H1 (cell line): ENCODE results near the gene KCTD19. TPM values are rescaled to one million over a fixed set of nuclear protein-coding genes. Genes with fewer than 3 reads are reported as not detected.

ENCODE experiments used
- CTCF ChIA-PET: fragments of 300-600 bp; sonication (Branson Sonifier 250); formaldehyde crosslinking; loops from one replicate; lab custom pipeline; 2021; ENCODE audit not compliant: partially characterized antibody; lab: Charles Lee
- POLR2A ChIA-PET: fragments of 300-600 bp; sonication (Branson Sonifier 250); formaldehyde crosslinking; loops from one replicate; lab custom pipeline; 2021; ENCODE audit warnings: inconsistent platforms; ENCODE audit not compliant: partially characterized antibody; lab: Charles Lee
- DNase-seq, 2 experiments: peaks; one replicate each; pipeline versions ENCODE4 v3.0.0 to v3.0.0-alpha.2; 2010 to 2022; ENCODE audit warnings: low spot score in 2 of 2, low read depth in 1 of 2, mixed read lengths in 1 of 2
- FAIRE-seq: peaks from 2 replicates; lab custom pipeline; 2011; peaks lifted over from hg19 to GRCh38; lab: Jason Lieb, UNC
- H2AFZ ChIP-seq: 2 replicates; pipeline ENCODE4 v1.8.1; 2012; ENCODE audit warnings: low read length, inconsistent platforms
- H2AK5ac ChIP-seq: 2 replicates; pipeline ENCODE4 v1.6.1; 2013; ENCODE audit warnings: low read depth, low read length
- H2BK120ac ChIP-seq: replicated peaks from 2 replicates; pipeline ENCODE3; 2013; ENCODE audit warnings: low read depth, low read length, inconsistent platforms
- H2BK12ac ChIP-seq: 2 replicates; pipeline ENCODE4 v1.6.1; 2013; ENCODE audit warnings: low read depth, low read length
- H2BK15ac ChIP-seq: 2 replicates; pipeline ENCODE4 v1.6.1; 2013; ENCODE audit warnings: low read length
- H2BK20ac ChIP-seq: 2 replicates; pipeline ENCODE4 v1.6.1; 2013; ENCODE audit warnings: low read length
- H2BK5ac ChIP-seq: 2 replicates; pipeline ENCODE4 v1.6.1; 2013; ENCODE audit warnings: low read depth, low read length
- H3K14ac ChIP-seq: 2 replicates; pipeline ENCODE4 v1.6.1; 2013; ENCODE audit warnings: inconsistent platforms; ENCODE audit not compliant: insufficient read length
- H3K18ac ChIP-seq: 2 replicates; pipeline ENCODE4 v1.6.1; 2013; ENCODE audit warnings: low read length; ENCODE audit errors: extremely low read depth
- H3K23ac ChIP-seq: 2 replicates; pipeline ENCODE4 v1.6.1; 2013; ENCODE audit warnings: inconsistent platforms; ENCODE audit not compliant: insufficient read length
- H3K23me2 ChIP-seq: 2 replicates; pipeline ENCODE4 v1.6.1; 2013; ENCODE audit warnings: low read depth, low read length
- H3K27ac ChIP-seq: 2 replicates; pipeline ENCODE4 v1.6.1; 2011; ENCODE audit warnings: low read depth, low read length, inconsistent platforms
- H3K27me3 ChIP-seq, 4 experiments: replicated peaks in 1 of 4; 1 replicate in 1 of 4; 2 replicates in 3 of 4; pipeline versions ENCODE4 v1.6.1 to v1.8.1; 2011 to 2013; ENCODE audit warnings: low read length in 3 of 4, mild to moderate bottlenecking in 3 of 4, inconsistent platforms in 2 of 4, mixed read lengths in 2 of 4, moderate library complexity in 1 of 4; ENCODE audit not compliant: control insufficient read depth in 3 of 4, insufficient read depth in 3 of 4; ENCODE audit errors: extremely low read depth in 1 of 4
- H3K36me3 ChIP-seq, 4 experiments: 2 replicates each; pipeline versions ENCODE4 v1.6.1 to v1.8.1; 2011 to 2013; ENCODE audit warnings: mild to moderate bottlenecking in 4 of 4, low read length in 3 of 4, moderate library complexity in 2 of 4, control low read depth in 1 of 4, inconsistent platforms in 1 of 4; ENCODE audit not compliant: insufficient read depth in 4 of 4, control insufficient read depth in 2 of 4
- H3K4ac ChIP-seq: replicated peaks from 2 replicates; pipeline ENCODE3; 2013; ENCODE audit warnings: low read length, low read depth, mixed read lengths, inconsistent platforms; ENCODE audit not compliant: insufficient read length
- H3K4me1 ChIP-seq, 4 experiments: replicated peaks in 1 of 4; 1 replicate in 1 of 4; 2 replicates in 3 of 4; pipeline versions ENCODE4 v1.6.1 to v1.8.1; 2011 to 2013; ENCODE audit warnings: low read length in 3 of 4, inconsistent platforms in 2 of 4, mixed read lengths in 1 of 4; ENCODE audit not compliant: insufficient read depth in 4 of 4, control insufficient read depth in 3 of 4
- H3K4me2 ChIP-seq, 2 experiments: 2 replicates each; pipeline versions ENCODE4 v1.6.1 to v1.8.1; 2011 to 2013; ENCODE audit warnings: low read depth in 2 of 2, low read length in 2 of 2, control low read depth in 1 of 2, inconsistent platforms in 1 of 2, mild to moderate bottlenecking in 1 of 2; ENCODE audit not compliant: insufficient read depth in 1 of 2
- H3K4me3 ChIP-seq, 4 experiments: fragments of 200-600, 300-600 bp in 1 of 4; sonication (generic), shearing (Covaris generic), sonication (Bioruptor Twin) in 1 of 4; 2 replicates each; pipeline versions ENCODE4 v1.5.1 to v1.8.1; 2011 to 2016; ENCODE audit warnings: low read length in 4 of 4, low read depth in 3 of 4, control low read depth in 2 of 4, inconsistent platforms in 2 of 4, mild to moderate bottlenecking in 2 of 4, mixed read lengths in 1 of 4, moderate library complexity in 1 of 4; ENCODE audit not compliant: insufficient read depth in 2 of 4; ENCODE audit errors: extremely low read depth in 1 of 4
- H3K56ac ChIP-seq: replicated peaks from 2 replicates; pipeline ENCODE3; 2013; ENCODE audit warnings: low read depth, mild to moderate bottlenecking, mixed read lengths, low read length, inconsistent platforms; ENCODE audit not compliant: insufficient read length
- H3K79me1 ChIP-seq: 2 replicates; pipeline ENCODE4 v1.6.1; 2013; ENCODE audit warnings: low read depth, low read length, control low read depth
- H3K79me2 ChIP-seq, 2 experiments: 2 replicates each; pipeline versions ENCODE4 v1.6.1 to v1.8.1; 2012 to 2013; ENCODE audit warnings: low read length in 2 of 2, mild to moderate bottlenecking in 2 of 2, inconsistent platforms in 1 of 2; ENCODE audit not compliant: insufficient read depth in 2 of 2, control insufficient read depth in 1 of 2
- H3K9ac ChIP-seq, 4 experiments: replicated peaks in 1 of 4; 1 replicate in 1 of 4; 2 replicates in 3 of 4; pipeline versions ENCODE4 v1.6.1 to v1.8.1; 2011 to 2013; ENCODE audit warnings: low read depth in 3 of 4, low read length in 3 of 4, control low read depth in 2 of 4, mild to moderate bottlenecking in 2 of 4, moderate library complexity in 2 of 4, inconsistent platforms in 1 of 4; ENCODE audit errors: extremely low read depth in 1 of 4
- H3K9me3 ChIP-seq, 2 experiments: 2 replicates each; pipeline versions ENCODE4 v1.6.1 to v1.8.1; 2012 to 2013; ENCODE audit warnings: mild to moderate bottlenecking in 2 of 2, moderate library complexity in 2 of 2, control low read depth in 1 of 2, inconsistent platforms in 1 of 2, low read depth in 1 of 2, low read length in 1 of 2, mixed read lengths in 1 of 2; ENCODE audit not compliant: insufficient read depth in 2 of 2
- H4K20me1 ChIP-seq, 2 experiments: replicated peaks in 1 of 2; 2 replicates each; pipeline versions ENCODE3 to v1.8.1; 2011 to 2013; ENCODE audit warnings: inconsistent platforms in 2 of 2, low read length in 2 of 2, mild to moderate bottlenecking in 1 of 2; ENCODE audit not compliant: insufficient read depth in 2 of 2, control insufficient read depth in 1 of 2
- H4K5ac ChIP-seq: 2 replicates; pipeline ENCODE4 v1.6.1; 2013; ENCODE audit warnings: low read length, low read depth, mixed read lengths, inconsistent platforms; ENCODE audit not compliant: insufficient read length
- H4K8ac ChIP-seq: 2 replicates; pipeline ENCODE4 v1.8.0; 2013; ENCODE audit warnings: mild to moderate bottlenecking, moderate library complexity, low read length, inconsistent platforms; ENCODE audit not compliant: insufficient read depth; ENCODE audit errors: extremely low read depth
- H4K91ac ChIP-seq: replicated peaks from 2 replicates; pipeline ENCODE3; 2013; ENCODE audit warnings: low read length, mixed read lengths, inconsistent platforms; ENCODE audit not compliant: insufficient read length
- EP300 ChIP-seq, 2 experiments: IDR thresholded peaks; 1 replicate in 1 of 2; 2 replicates in 1 of 2; pipeline ENCODE4 v1.6.1; 2011 to 2012; ENCODE audit warnings: low read depth in 2 of 2, low read length in 2 of 2, mild to moderate bottlenecking in 2 of 2, borderline replicate concordance in 1 of 2, inconsistent platforms in 1 of 2, moderate library complexity in 1 of 2
- HDAC2 ChIP-seq, 2 experiments: fragments of 300-600 bp in 1 of 2; sonication (generic) in 1 of 2; IDR thresholded peaks; 2 replicates each; pipeline ENCODE4 v1.6.1; 2011 to 2012; ENCODE audit warnings: low read depth in 2 of 2, low read length in 2 of 2, mild to moderate bottlenecking in 2 of 2, moderate library complexity in 2 of 2, borderline replicate concordance in 1 of 2, inconsistent platforms in 1 of 2
- JUN ChIP-seq: IDR thresholded peaks from 2 replicates; pipeline ENCODE4 v1.6.1; 2011; ENCODE audit warnings: low read depth, mild to moderate bottlenecking, improper control_type of control experiment, low read length
- POLR2AphosphoS5 ChIP-seq: IDR thresholded peaks from 2 replicates; pipeline ENCODE4 v1.6.1; 2011; ENCODE audit warnings: low read depth, low read length
- POU5F1 ChIP-seq: IDR thresholded peaks from 2 replicates; pipeline ENCODE4 v1.6.1; 2011; ENCODE audit warnings: low read depth, mild to moderate bottlenecking, low read length, moderate library complexity
- RFX5 ChIP-seq: IDR thresholded peaks from 2 replicates; pipeline ENCODE4 v1.6.1; 2011; ENCODE audit warnings: low read depth, low read length, improper control_type of control experiment, borderline replicate concordance
- SIRT6 ChIP-seq: IDR thresholded peaks from one replicate; pipeline ENCODE4 v1.7.1; 2012; ENCODE audit warnings: low read length, inconsistent platforms
- TCF12 ChIP-seq: IDR thresholded peaks from 2 replicates; pipeline ENCODE4 v1.6.1; 2011; ENCODE audit warnings: low read depth, mild to moderate bottlenecking, low read length
- TEAD4 ChIP-seq: IDR thresholded peaks from 2 replicates; pipeline ENCODE4 v1.6.1; 2012; ENCODE audit warnings: low read depth, low read length, inconsistent platforms, mixed read lengths
- WGBS, 2 experiments: shearing (Covaris generic) in 1 of 2; methylation state at CpG; one replicate each; pipeline versions ENCODE4 v1.1.6 to v1.1.7; 2013 to 2015; ENCODE audit warnings: low lambda C conversion rate in 2 of 2, mixed read lengths in 2 of 2, inconsistent platforms in 1 of 2, low coverage in 1 of 2, missing lambda C conversion rate in 1 of 2; ENCODE audit not compliant: insufficient replicate concordance in 2 of 2, insufficient coverage in 1 of 2, insufficient read length in 1 of 2; ENCODE audit errors: extremely low coverage in 1 of 2, missing lambda C conversion rate in 1 of 2; 5-methylcytosine and 5-hydroxymethylcytosine counted together
- polyA plus RNA-seq, 7 experiments: library from polyadenylated mRNA; depleted of rRNA in 3 of 7; stranded (reverse) in 5 of 7; unstranded in 2 of 7; fragments of >200 nt in 5 of 7; fragments of 200-250 nt in 2 of 7; gene quantifications; 1 replicate in 5 of 7; 2 replicates in 1 of 7; 4 replicates in 1 of 7; pipeline versions ENCODE4 v1.2.1 to v1.2.3, GENCODE V29; 2011 to 2013; ENCODE audit warnings: missing spikeins in 2 of 7, mixed read lengths in 2 of 7
- total RNA-seq: library from RNA; stranded (reverse); fragmentation: NEBNext Ultra II Directional; extraction: Animal tissue kit (Norgen Biotek cat#: 25700); gene quantifications from 2 replicates; pipeline ENCODE4 v1.2.1, GENCODE V29; 2021
- TF ChIP-seq, protein P1 (sequence below): IDR thresholded peaks from 2 replicates; pipeline ENCODE4 v1.6.1; 2011; ENCODE audit warnings: low read depth, mild to moderate bottlenecking, low read length; ENCODE audit not compliant: insufficient read depth

Gene KCTD19
- total and polyA plus RNA-seq, 2 of the 8 experiments (the other 6 are each of a cell fraction or from before 2014, with no cell fraction given): 0.06 to 0.24 TPM

DNA sequence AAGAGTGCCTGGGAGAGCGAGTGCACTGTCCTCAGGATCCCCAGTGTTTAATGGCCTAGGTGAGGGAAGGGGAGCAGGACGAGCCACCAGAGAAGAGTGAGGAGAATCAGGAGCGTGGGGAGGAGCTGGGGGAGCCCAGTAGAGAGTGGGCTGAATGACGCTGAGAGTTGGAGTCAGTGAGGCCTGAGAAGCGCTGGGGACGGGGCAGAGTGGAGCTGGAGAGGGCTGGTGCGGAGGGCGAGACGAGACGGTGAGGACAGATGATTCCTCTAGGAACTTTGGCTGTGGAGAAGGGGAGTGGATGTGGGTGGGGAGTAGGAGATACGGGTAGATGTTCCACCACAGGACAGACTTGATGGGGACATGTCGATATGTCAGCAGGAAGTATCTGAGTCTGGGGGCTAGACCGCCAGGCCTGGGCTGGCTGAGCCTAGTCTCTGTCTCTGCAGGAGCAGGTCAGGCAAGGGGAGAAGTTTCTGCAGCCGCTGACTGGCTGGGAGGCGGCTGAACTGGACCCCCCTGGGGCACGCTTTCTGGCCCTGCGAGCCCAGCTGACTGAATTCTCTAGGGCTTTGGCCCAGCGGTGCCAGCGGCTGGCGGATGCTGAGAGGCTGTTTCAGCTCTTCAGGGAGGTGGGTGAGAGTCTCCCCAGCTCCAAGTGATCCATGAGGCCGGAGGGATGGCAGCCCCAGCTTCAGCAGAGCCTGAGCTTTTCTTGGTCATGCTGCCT is 42.5 kb downstream of the KCTD19 start:
- Histone ChIP-seq H4K5ac (no peak overlapping the region), H3K36me3 (no peaks in the 10 kb centered on the region), H3K4me1 (peaks cover 0 to 2% (median 0%) of the 10 kb centered on the region in 4 experiments; a peak in 1 of 7 replicates), H2AK5ac (no peak overlapping the region), H3K4me3 (no peak overlapping the region), H3K9me3 (no peaks in the 10 kb centered on the region), H3K18ac (no peak overlapping the region), H3K79me2 (no peaks in the 10 kb centered on the region), H3K23me2 (peaks cover under 1% of the 10 kb centered on the region; the same call in 1 of the 2 replicates), H4K20me1 (peaks cover 2 to 9% of the 10 kb centered on the region in 2 experiments), H2BK120ac (no peak overlapping the region), H3K79me1 (no peaks in the 10 kb centered on the region), H3K4ac (no peak overlapping the region), H3K4me2 (no peak overlapping the region), H4K91ac (no peak overlapping the region)
- no peak for FAIRE-seq
- CTCF ChIA-PET: interaction anchor here (0.6 to 10.5 kb wide), 46 partner anchors 10 to 342 kb away, joined by 3 to 217 read pairs (median 6); partner anchors contain the start of genes FHOD1, KCTD19, LRRC36 and SLC9A5
- WGBS, 2 experiments: 92% methylated on average over 20 of the region's 21 CpGs; no CpG with 5 or more reads in 1 of the 2 experiments
- no peak for TF ChIP-seq HDAC2 (IDR thresholded peaks at IDR 0.05; ENCODE audit: borderline replicate concordance in 1 of 2, low read depth in 2 of 2, low read length in 2 of 2)
- TF ChIP-seq, protein P1, sequence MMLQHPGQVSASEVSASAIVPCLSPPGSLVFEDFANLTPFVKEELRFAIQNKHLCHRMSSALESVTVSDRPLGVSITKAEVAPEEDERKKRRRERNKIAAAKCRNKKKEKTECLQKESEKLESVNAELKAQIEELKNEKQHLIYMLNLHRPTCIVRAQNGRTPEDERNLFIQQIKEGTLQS: no peak
- TF ChIP-seq SIRT6: no peak
- no peak for TF ChIP-seq EP300 (IDR thresholded peaks at IDR 0.05; ENCODE audit: borderline replicate concordance in 1 of 2, low read depth in 2 of 2, low read length in 2 of 2)
- no peak for TF ChIP-seq TCF12
- no peak for TF ChIP-seq POU5F1
- no peak for TF ChIP-seq POLR2AphosphoS5
- no peak for TF ChIP-seq TEAD4
- TF ChIP-seq JUN: no peak
- no peak for TF ChIP-seq RFX5
- TF ChIP-seq, all 59 proteins: peak for 0
- Histone ChIP-seq H2BK5ac (no peak overlapping the region), H3K27me3 (peaks cover 0 to 11% (median 9%) of the 10 kb centered on the region in 4 experiments; a peak in 5 of 7 replicates), H3K27ac (no peak overlapping the region), H3K23ac (no peak overlapping the region), H3K14ac (no peak overlapping the region), H3K9ac (no peak overlapping the region), H2BK20ac (no peak overlapping the region), H3K56ac (no peak overlapping the region), H2AFZ (no peak overlapping the region), H4K8ac (no peak overlapping the region; the same call in 1 of the 2 replicates), H2BK12ac (no peak overlapping the region), H2BK15ac (no peak overlapping the region)
- no peak for DNase-seq
- POLR2A ChIA-PET: interaction anchor here (1.1 to 1.6 kb wide), 3 partner anchors 9 to 37 kb away, joined by 3 to 9 read pairs (median 8); partner anchors contain the start of genes FHOD1 and SLC9A5
